ENCODE results near the gene BANP. TPM values are rescaled to one million over a fixed set of nuclear protein-coding genes. Genes with fewer than 3 reads are reported as not detected.

BANP gene
- total RNA-seq, 4 donors from 2014 or later = 7.4 to 45.5 (median 20.3) TPM

- Histone ChIP-seq H3K27ac (peak overlapping the region; percentile 19 to 20), H3K4me1 (peaks cover 9 to 12% of the 10 kb centered on the region in 2 donors), H3K9me3 (no peaks in the 10 kb centered on the region), H3K36me3 (no peaks in the 10 kb centered on the region), H3K27me3 (no peaks in the 10 kb centered on the region), H3K4me3 (no peak overlapping the region)
- intact Hi-C loops (cut with DNase I; ENCODE audit: low total_unique reads) = no loop called here
- no peak for DNase-seq
- TF ChIP-seq, protein P1, sequence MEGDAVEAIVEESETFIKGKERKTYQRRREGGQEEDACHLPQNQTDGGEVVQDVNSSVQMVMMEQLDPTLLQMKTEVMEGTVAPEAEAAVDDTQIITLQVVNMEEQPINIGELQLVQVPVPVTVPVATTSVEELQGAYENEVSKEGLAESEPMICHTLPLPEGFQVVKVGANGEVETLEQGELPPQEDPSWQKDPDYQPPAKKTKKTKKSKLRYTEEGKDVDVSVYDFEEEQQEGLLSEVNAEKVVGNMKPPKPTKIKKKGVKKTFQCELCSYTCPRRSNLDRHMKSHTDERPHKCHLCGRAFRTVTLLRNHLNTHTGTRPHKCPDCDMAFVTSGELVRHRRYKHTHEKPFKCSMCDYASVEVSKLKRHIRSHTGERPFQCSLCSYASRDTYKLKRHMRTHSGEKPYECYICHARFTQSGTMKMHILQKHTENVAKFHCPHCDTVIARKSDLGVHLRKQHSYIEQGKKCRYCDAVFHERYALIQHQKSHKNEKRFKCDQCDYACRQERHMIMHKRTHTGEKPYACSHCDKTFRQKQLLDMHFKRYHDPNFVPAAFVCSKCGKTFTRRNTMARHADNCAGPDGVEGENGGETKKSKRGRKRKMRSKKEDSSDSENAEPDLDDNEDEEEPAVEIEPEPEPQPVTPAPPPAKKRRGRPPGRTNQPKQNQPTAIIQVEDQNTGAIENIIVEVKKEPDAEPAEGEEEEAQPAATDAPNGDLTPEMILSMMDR (IDR thresholded peaks at IDR 0.05) = no peak
- no peak for TF ChIP-seq POLR2A (IDR thresholded peaks at IDR 0.05)
These were observed 12.2 kb downstream of the BANP start for GRCh38 chr16:87963400-87963799.

- no peak for DNase-seq
- H3K36me3 ChIP-seq = no peaks in the 10 kb centered on the region
- TF ChIP-seq POLR2A (IDR thresholded peaks at IDR 0.05) = no peak
- TF ChIP-seq, protein P1 (IDR thresholded peaks at IDR 0.05) = no peak
- no peak overlapping the region for H3K27ac ChIP-seq
- no peak overlapping the region for H3K4me3 ChIP-seq
- peaks cover 9 to 12% of the 10 kb centered on the region in 2 donors for H3K4me1 ChIP-seq
- intact Hi-C loops (cut with DNase I; ENCODE audit: low total_unique reads) = no loop called here
- H3K9me3 ChIP-seq = no peaks in the 10 kb centered on the region
- H3K27me3 ChIP-seq = no peaks in the 10 kb centered on the region
These were observed 12.9 kb downstream of the BANP start for GRCh38 chr16:87964049-87964659.

DNA sequence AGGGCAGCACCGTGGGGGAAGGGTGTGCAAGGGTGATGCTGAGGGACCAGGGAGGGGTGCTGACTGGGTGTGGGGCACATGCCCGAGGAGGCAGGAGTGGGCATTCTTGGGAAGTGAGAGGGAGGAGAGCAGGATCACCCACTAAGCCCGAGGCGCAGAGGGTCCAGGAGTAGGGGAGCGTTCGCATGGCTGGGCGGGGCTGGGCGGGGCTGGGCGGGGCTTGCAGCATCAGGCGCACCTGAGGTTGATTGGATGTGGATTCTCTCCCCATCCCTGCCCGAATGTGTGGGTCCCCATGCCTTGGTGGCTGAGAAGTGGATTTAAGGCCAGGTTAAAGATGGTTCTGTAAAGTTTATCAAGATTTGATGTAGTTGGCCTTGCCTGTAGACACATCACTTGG is 14.2 kb downstream of the BANP start:
- no peaks in the 10 kb centered on the region for H3K36me3 ChIP-seq
- H3K27me3 ChIP-seq = no peaks in the 10 kb centered on the region
- intact Hi-C loops (cut with DNase I; ENCODE audit: low total_unique reads) = no loop called here
- peak overlapping the region; percentile 75 to 87 for H3K27ac ChIP-seq
- no peak overlapping the region for H3K4me3 ChIP-seq
- H3K9me3 ChIP-seq = no peaks in the 10 kb centered on the region
- TF ChIP-seq, protein P1 (IDR thresholded peaks at IDR 0.05) = no peak
- no peak for TF ChIP-seq POLR2A (IDR thresholded peaks at IDR 0.05)
- peaks cover 9 to 12% of the 10 kb centered on the region in 2 donors for H3K4me1 ChIP-seq
- DNase-seq = no peak

DNA sequence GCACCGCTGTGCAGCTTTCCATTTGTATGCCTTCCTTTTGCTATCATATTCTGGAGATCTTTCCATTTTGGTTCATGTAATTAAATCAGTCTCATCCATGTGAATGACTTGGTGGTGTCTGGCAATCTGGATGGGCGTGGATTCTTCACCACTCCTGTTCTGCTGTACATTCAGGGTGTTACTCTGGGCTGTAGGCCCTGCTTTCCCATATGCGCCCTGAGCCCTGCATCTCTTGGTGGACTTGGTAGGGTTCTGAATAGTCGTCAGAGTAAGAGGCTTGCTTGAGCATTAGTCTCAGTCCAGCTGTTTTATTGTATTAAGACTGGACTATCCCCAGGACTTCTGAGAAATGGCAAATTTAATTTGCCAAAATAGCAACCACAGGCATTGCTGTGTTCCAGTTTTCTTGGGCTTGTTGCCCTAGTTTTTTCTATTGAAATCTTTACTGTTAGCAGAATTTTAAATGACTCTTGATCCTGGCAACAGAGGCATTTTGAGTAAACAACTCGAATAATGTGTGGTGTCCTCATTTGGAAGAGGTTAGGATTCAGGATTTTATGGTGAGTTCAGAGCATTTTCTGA is 14.9 kb downstream of the BANP start:
- Histone ChIP-seq H3K9me3 (peaks cover 0 to 2% of the 10 kb centered on the region in 2 donors), H3K27me3 (no peaks in the 10 kb centered on the region), H3K36me3 (no peaks in the 10 kb centered on the region), H3K4me1 (peaks cover 9 to 12% of the 10 kb centered on the region in 2 donors), H3K27ac (peak overlapping the region; percentile 75 to 87), H3K4me3 (no peak overlapping the region)
- intact Hi-C loops (cut with DNase I; ENCODE audit: low total_unique reads) = no loop called here
- TF ChIP-seq, protein P1 (IDR thresholded peaks at IDR 0.05) = no peak
- no peak for DNase-seq

DNA sequence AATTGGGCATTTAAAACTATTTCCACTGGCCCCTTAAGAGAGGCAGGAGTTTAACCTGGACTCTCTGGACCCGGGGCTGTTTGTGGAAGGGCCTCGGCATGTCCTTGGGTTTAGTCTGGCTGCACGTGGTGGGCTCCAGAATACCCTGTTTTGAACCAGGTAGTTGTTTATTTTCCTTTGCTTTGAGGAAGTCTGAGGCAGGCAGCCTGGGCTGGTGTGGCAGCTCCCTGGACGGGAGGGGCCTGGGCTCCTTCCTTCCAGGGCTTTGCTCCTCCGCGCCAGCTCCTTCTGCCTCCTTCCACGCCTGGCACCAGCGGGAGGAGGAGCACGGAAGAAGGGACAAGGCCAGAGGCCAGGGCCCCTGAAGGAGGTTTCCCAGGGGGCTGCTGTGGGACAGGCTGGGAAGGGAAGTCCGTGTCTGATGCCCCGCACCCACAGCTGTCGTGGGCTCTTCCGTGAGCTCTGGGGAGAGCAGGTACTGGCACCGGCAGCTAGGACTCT is 15.5 kb downstream of the BANP start:
- intact Hi-C loops (cut with DNase I; ENCODE audit: low total_unique reads) = no loop called here
- no peak for DNase-seq
- Histone ChIP-seq H3K36me3 (no peaks in the 10 kb centered on the region), H3K4me1 (peaks cover 9 to 12% of the 10 kb centered on the region in 2 donors), H3K9me3 (peaks cover 0 to 7% of the 10 kb centered on the region in 2 donors), H3K27me3 (no peaks in the 10 kb centered on the region), H3K27ac (peak overlapping the region; percentile 75 to 87), H3K4me3 (no peak overlapping the region)
- TF ChIP-seq POLR2A (IDR thresholded peaks at IDR 0.05) = no peak
- TF ChIP-seq, protein P1 (IDR thresholded peaks at IDR 0.05) = peak in 1 of 4 experiments; percentile 12
